GM12878 (cell line): ENCODE data around the gene MEMO1. TPM values are rescaled to one million over a fixed set of nuclear protein-coding genes. Genes with fewer than 3 reads are reported as not detected.

Source experiments
- ATAC-seq: fragments of 200-7000 bp; cut with Tn5 transposase; 3 replicates; pipeline ENCODE4 v1.9.1; 2020; ENCODE audit warnings: mild to moderate bottlenecking, moderate library complexity
- BruUV-seq: library from RNA; stranded (reverse); fragments of 400-500 nt; replicated peaks from 2 replicates; lab custom pipeline; 2021; lab: Mats Ljungman, UMichigan
- CTCF ChIA-PET: fragments of 300-600 bp; sonication (Branson Sonifier 250); formaldehyde crosslinking; extraction: SDS; loops from one replicate; lab custom pipeline; 2021; ENCODE audit warnings: inconsistent platforms; lab: Yijun Ruan, JAX
- POLR2A ChIA-PET: fragments of 350-600 bp; formaldehyde crosslinking; extraction: SDS; loops from one replicate; lab custom pipeline; 2021; ENCODE audit warnings: inconsistent platforms; lab: Charles Lee
- RAD21 ChIA-PET: fragments of 300-600 bp; sonication (Branson Sonifier 250); formaldehyde crosslinking; loops from one replicate; lab custom pipeline; 2023; ENCODE audit warnings: antibody characterized with exemption; ENCODE audit not compliant: unreplicated experiment; lab: Charles Lee
- SMC1A ChIA-PET: fragments of 300-600 bp; sonication (Branson Sonifier 250); formaldehyde crosslinking; loops from one replicate; lab custom pipeline; 2023; ENCODE audit not compliant: unreplicated experiment, uncharacterized antibody; lab: Charles Lee
- DNase-seq: peaks from one replicate; pipeline ENCODE4 v3.0.0-alpha.2; 2011; ENCODE audit warnings: low read depth, low spot score
- FAIRE-seq: peaks from 3 replicates; lab custom pipeline; 2011; peaks lifted over from hg19 to GRCh38; lab: Jason Lieb, UNC
- H2AFZ ChIP-seq: 2 replicates; pipeline ENCODE4 v1.6.0; 2011; ENCODE audit warnings: low read depth, low read length, control low read depth; ENCODE audit not compliant: control insufficient read depth
- H3K27ac ChIP-seq: 2 replicates; pipeline ENCODE4 v1.5.1; 2011; ENCODE audit warnings: control low read depth; ENCODE audit not compliant: control insufficient read depth, insufficient read depth
- H3K27me3 ChIP-seq, 2 experiments: replicated peaks in 1 of 2; 2 replicates each; pipeline versions ENCODE4 v1.6.0 to v1.6.1; 2011; ENCODE audit warnings: low read length in 1 of 2; ENCODE audit not compliant: control insufficient read depth in 2 of 2, insufficient read depth in 2 of 2
- H3K36me3 ChIP-seq, 2 experiments: 2 replicates each; pipeline ENCODE4 v1.5.1; 2011; ENCODE audit warnings: low read length in 1 of 2; ENCODE audit not compliant: control insufficient read depth in 2 of 2, insufficient read depth in 2 of 2
- H3K4me1 ChIP-seq: 2 replicates; pipeline ENCODE4 v1.6.1; 2011; ENCODE audit warnings: mild to moderate bottlenecking, low read length, moderate library complexity, mixed read lengths; ENCODE audit not compliant: control insufficient read depth, insufficient read depth
- H3K4me2 ChIP-seq: 2 replicates; pipeline ENCODE4 v1.6.0; 2011; ENCODE audit warnings: control low read depth; ENCODE audit not compliant: control insufficient read depth, insufficient read depth
- H3K4me3 ChIP-seq: fragments of 200-600 bp; sonication (generic); 2 replicates; pipeline ENCODE4 v1.5.1; 2016
- H3K79me2 ChIP-seq: 2 replicates; pipeline ENCODE4 v1.6.0; 2011; ENCODE audit warnings: low read length; ENCODE audit not compliant: control insufficient read depth, insufficient read depth
- H3K9ac ChIP-seq: 2 replicates; pipeline ENCODE4 v1.8.0; 2011; ENCODE audit warnings: low read length, control low read depth, mixed read lengths; ENCODE audit not compliant: control insufficient read depth, insufficient read depth
- H3K9me3 ChIP-seq: replicated peaks from 3 replicates; pipeline ENCODE4 v1.5.1; 2011; ENCODE audit warnings: mild to moderate bottlenecking, low read length; ENCODE audit not compliant: control insufficient read depth, insufficient read depth
- H4K20me1 ChIP-seq: 2 replicates; pipeline ENCODE4 v1.6.0; 2011; ENCODE audit not compliant: control insufficient read depth, insufficient read depth
- ASH2L ChIP-seq: fragments of 300-600, 200-600 bp; sonication (generic); IDR thresholded peaks from 2 replicates; pipeline ENCODE4 v1.6.1; 2017; ENCODE audit warnings: low read depth, mild to moderate bottlenecking, borderline replicate concordance
- CHD4 ChIP-seq: fragments of 200-600 bp; sonication (generic); IDR thresholded peaks from 2 replicates; pipeline ENCODE4 v1.6.1; 2016; ENCODE audit warnings: mild to moderate bottlenecking
- CREM ChIP-seq: IDR thresholded peaks from 2 replicates; pipeline ENCODE4 v1.6.1; 2014; ENCODE audit warnings: antibody characterized with exemption, low read depth
- DPF2 ChIP-seq: fragments of 450-650 bp; IDR thresholded peaks from 2 replicates; pipeline ENCODE4 v1.6.1; 2017; ENCODE audit warnings: mild to moderate bottlenecking
- HDAC2 ChIP-seq: fragments of 200-600 bp; sonication (generic); IDR thresholded peaks from 2 replicates; pipeline ENCODE4 v1.6.1; 2017
- HDGF ChIP-seq: fragments of 450-650 bp; IDR thresholded peaks from 2 replicates; pipeline ENCODE4 v1.6.1; 2016; ENCODE audit warnings: antibody characterized with exemption
- IKZF1 ChIP-seq: fragments of 450-650 bp; conservative IDR thresholded peaks from 2 replicates; pipeline ENCODE4 v1.6.1; 2017; ENCODE audit warnings: antibody characterized with exemption, mild to moderate bottlenecking
- IKZF2 ChIP-seq, 2 experiments: fragments of 450-650 bp; IDR thresholded peaks; 2 replicates each; pipeline ENCODE4 v1.6.1; 2017; ENCODE audit warnings: mild to moderate bottlenecking in 2 of 2, moderate library complexity in 2 of 2
- NFYB ChIP-seq: IDR thresholded peaks from 2 replicates; pipeline ENCODE4 v1.6.1; 2011; ENCODE audit warnings: low read depth, mild to moderate bottlenecking, low read length, improper control_type of control experiment, moderate library complexity; ENCODE audit not compliant: insufficient read depth
- NR2C1 ChIP-seq: fragments of 450-650 bp; IDR thresholded peaks from 2 replicates; pipeline ENCODE4 v1.6.1; 2017; ENCODE audit warnings: antibody characterized with exemption, mild to moderate bottlenecking, moderate library complexity
- PAX5 ChIP-seq: IDR thresholded peaks from 2 replicates; pipeline ENCODE4 v1.6.1; 2011; ENCODE audit warnings: low read depth, low read length, borderline replicate concordance
- POU2F2 ChIP-seq: IDR thresholded peaks from 3 replicates; pipeline ENCODE4 v1.6.1; 2011; ENCODE audit warnings: low read depth, mild to moderate bottlenecking, low read length, borderline replicate concordance
- RB1 ChIP-seq: fragments of 450-650 bp; formaldehyde crosslinking; IDR thresholded peaks from 2 replicates; pipeline ENCODE4 v1.6.1; 2017; ENCODE audit warnings: mild to moderate bottlenecking, borderline replicate concordance
- RBBP5 ChIP-seq: fragments of 200-600 bp; sonication (generic); conservative IDR thresholded peaks from 2 replicates; pipeline ENCODE4 v1.6.1; 2016
- RUNX3 ChIP-seq: IDR thresholded peaks from 2 replicates; pipeline ENCODE4 v1.6.1; 2012; ENCODE audit warnings: low read length, inconsistent platforms
- SP1 ChIP-seq: IDR thresholded peaks from one replicate; pipeline ENCODE4 v1.6.1; 2011; ENCODE audit warnings: low read depth, low read length
- STAT3 ChIP-seq: IDR thresholded peaks from 2 replicates; pipeline ENCODE4 v1.6.1; 2011; ENCODE audit warnings: low read depth, low read length, improper control_type of control experiment
- TCF7 ChIP-seq: IDR thresholded peaks from 2 replicates; pipeline ENCODE4 v1.6.1; 2014; ENCODE audit warnings: antibody characterized with exemption, borderline replicate concordance
- YY1 ChIP-seq: IDR thresholded peaks from 2 replicates; pipeline ENCODE4 v1.6.1; 2011; ENCODE audit warnings: low read depth, mild to moderate bottlenecking, low read length
- ZBED1 ChIP-seq: IDR thresholded peaks from 2 replicates; pipeline ENCODE4 v1.6.1; 2016; ENCODE audit warnings: borderline replicate concordance
- ZNF217 ChIP-seq: fragments of 450-650 bp; IDR thresholded peaks from 2 replicates; pipeline ENCODE4 v1.6.1; 2017; ENCODE audit warnings: antibody characterized with exemption, mild to moderate bottlenecking
- ZNF274 ChIP-seq: IDR thresholded peaks from one replicate; pipeline ENCODE4 v1.8.0; 2011; ENCODE audit not compliant: insufficient read length, insufficient read depth
- WGBS: methylation state at CpG from one replicate; pipeline ENCODE4 v1.1.6; 2016; ENCODE audit warnings: low lambda C conversion rate; ENCODE audit not compliant: insufficient replicate concordance, insufficient coverage; ENCODE audit errors: missing lambda C conversion rate; 5-methylcytosine and 5-hydroxymethylcytosine counted together
- in situ Hi-C: fragments of 300-500 bp; cut with MboI; formaldehyde crosslinking; loops from 9 replicates; pipeline ENCODE4 v1.14.3; 2018; ENCODE audit warnings: mixed read lengths
- intact Hi-C: fragments of 100-400 bp; cut with micrococcal nuclease; formaldehyde crosslinking; loops from one replicate; pipeline ENCODE4 v1.14.2; 2022; ENCODE audit not compliant: unreplicated experiment
- polyA plus RNA-seq, 11 experiments: library from polyadenylated mRNA; depleted of rRNA in 4 of 11; unstranded in 6 of 11; stranded (reverse) in 5 of 11; fragments of >200 nt; fragmentation: Nextera tagmentation in 4 of 11; fragmentation: Illumina TruSeq in 1 of 11; extraction: Ambion mirVana in 4 of 11; extraction: Trizol in 1 of 11; gene quantifications; 1 replicate in 1 of 11; 2 replicates in 10 of 11; pipeline versions ENCODE4 v1.2.1 to v1.2.3, GENCODE V29; 2011 to 2016; ENCODE audit warnings: inconsistent platforms in 2 of 11, missing spikeins in 2 of 11, low read depth in 1 of 11
- total RNA-seq, 4 experiments: library from RNA; depleted of rRNA in 3 of 4; stranded (reverse); fragments of >200 nt in 3 of 4; fragmentation: Illumina TruSeq in 1 of 4; extraction: Trizol in 1 of 4; gene quantifications; 2 replicates each; pipeline versions ENCODE4 v1.2.1 to v1.2.3, GENCODE V29; 2013 to 2021
- TF ChIP-seq, protein P1 (sequence below): fragments of 450-650 bp; IDR thresholded peaks from 2 replicates; pipeline ENCODE4 v1.6.1; 2016; ENCODE audit warnings: mild to moderate bottlenecking

Gene MEMO1
- total and polyA plus RNA-seq, 10 of the 15 experiments (the other 5 are each of a cell fraction or from before 2014, with no cell fraction given) = 39.8 to 99.1 (median 72.2) TPM

- 0 out of 3 replicates have a peak, but pooled peaks have one; percentile 20 for TF ChIP-seq POU2F2
- TF ChIP-seq RBBP5 = no peak
- TF ChIP-seq IKZF2 (IDR thresholded peaks at IDR 0.05) = 0 out of 4 replicates have a peak, but pooled peaks of 1 of the 2 experiments have one; percentile 16
- TF ChIP-seq, protein P1, sequence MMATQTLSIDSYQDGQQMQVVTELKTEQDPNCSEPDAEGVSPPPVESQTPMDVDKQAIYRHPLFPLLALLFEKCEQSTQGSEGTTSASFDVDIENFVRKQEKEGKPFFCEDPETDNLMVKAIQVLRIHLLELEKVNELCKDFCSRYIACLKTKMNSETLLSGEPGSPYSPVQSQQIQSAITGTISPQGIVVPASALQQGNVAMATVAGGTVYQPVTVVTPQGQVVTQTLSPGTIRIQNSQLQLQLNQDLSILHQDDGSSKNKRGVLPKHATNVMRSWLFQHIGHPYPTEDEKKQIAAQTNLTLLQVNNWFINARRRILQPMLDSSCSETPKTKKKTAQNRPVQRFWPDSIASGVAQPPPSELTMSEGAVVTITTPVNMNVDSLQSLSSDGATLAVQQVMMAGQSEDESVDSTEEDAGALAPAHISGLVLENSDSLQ = peak; percentile 31
- no peak for TF ChIP-seq NR2C1
- TF ChIP-seq ASH2L = no peak
- peak; percentile 56; the same call in 1 of the 2 replicates for TF ChIP-seq NFYB
- TF ChIP-seq ZNF274 = no peak
- TF ChIP-seq RUNX3 = peak; percentile 79
- TF ChIP-seq CREM = peak; percentile 95
- no peak for TF ChIP-seq DPF2
- TF ChIP-seq CHD4 = no peak
- TF ChIP-seq, all 136 proteins: peak for 19
Measured at GRCh38 chr2:31980674-31981356, 30.0 kb downstream of the MEMO1 start (continued).

GRCh38 chr2:31979956-31980355 lies 30.9 kb downstream of the MEMO1 start:
- FAIRE-seq = no peak
- TF ChIP-seq ZNF217 (no peak), ZBED1 (no peak), POU2F2 (no peak), YY1 (no peak), RB1 (no peak), SP1 (no peak), IKZF1 (no peak), HDAC2 (no peak), TCF7 (no peak), HDGF (no peak), CHD4 (no peak), STAT3 (no peak), PAX5 (no peak)

More at GRCh38 chr2:31979956-31980355, 30.9 kb downstream of the MEMO1 start:
- no peaks in the 10 kb centered on the region for H3K27me3 ChIP-seq
- H4K20me1 ChIP-seq = no peaks in the 10 kb centered on the region
- CTCF ChIA-PET = interaction anchor here (0.8 kb wide), 1 partner anchor 8 kb away, joined by 3 read pairs; no protein-coding TSS in a partner anchor
- no peak for ATAC-seq
- no peak overlapping the region for H3K4me3 ChIP-seq
- H3K4me2 ChIP-seq = no peak overlapping the region; the same call in 1 of the 2 replicates
- peaks cover 4% of the 10 kb centered on the region for H3K9me3 ChIP-seq
- intact Hi-C loops (no loop called here), in situ Hi-C loops (no loop called here)
- H3K9ac ChIP-seq = no peak overlapping the region
- DNase-seq = no peak
- H3K79me2 ChIP-seq = peaks cover 78% of the 10 kb centered on the region
- no peaks in the 10 kb centered on the region; a peak in 3 of 4 replicates for H3K36me3 ChIP-seq
- 96% methylated on average over 3 of the region's 3 CpGs for WGBS
- H3K4me1 ChIP-seq = peaks cover 14% of the 10 kb centered on the region; the same call in 1 of the 2 replicates
- RAD21 ChIA-PET = interaction anchor here (0.7 kb wide), 1 partner anchor 189 kb away, joined by 3 read pairs; no protein-coding TSS in a partner anchor
- peak overlapping the region; percentile 72; the same call in 1 of the 2 replicates for H3K27ac ChIP-seq
- POLR2A ChIA-PET = interaction anchor here (0.7 to 1.9 kb wide), 3 partner anchors 24 to 35 kb away, joined by 4 read pairs; no protein-coding TSS in a partner anchor
- H2AFZ ChIP-seq = no peak overlapping the region
- no TSS peak for BruUV-seq
- SMC1A ChIA-PET = interaction anchor here (0.9 to 1.4 kb wide), 5 partner anchors 11 to 58 kb away, joined by 3 to 5 read pairs (median 3); no protein-coding TSS in a partner anchor
